Thyroid gland (tissue), 4 donors: Measurements from ENCODE around the gene MAPK10.

Experiments used
- CTCF ChIP-seq, 6 experiments: fragments of 200-600 bp in 3 of 6; fragments of 450-650 bp in 3 of 6; sonication (generic) in 3 of 6; IDR thresholded peaks; one replicate each; pipeline ENCODE4 v1.5.1; 2016 to 2019; ENCODE audit warnings: antibody characterized with exemption in 6 of 6, mild to moderate bottlenecking in 2 of 6, inconsistent platforms in 1 of 6, moderate library complexity in 1 of 6
- POLR2A ChIP-seq, 2 donors: fragments of 450-650 bp; IDR thresholded peaks; one replicate each; pipeline ENCODE4 v1.6.1; 2017; ENCODE audit warnings: antibody characterized with exemption in 2 of 2, mild to moderate bottlenecking in 2 of 2, moderate library complexity in 1 of 2

- TF ChIP-seq POLR2A (IDR thresholded peaks at IDR 0.05) (no peak), CTCF (IDR thresholded peaks at IDR 0.05) (no peak)
Measured at GRCh38 chr4:86156531-86156930, 203.3 kb downstream of the MAPK10 start.
